ENCODE results near the gene RNU5B-1.

- TF ChIP-seq MAFK (IDR thresholded peaks at IDR 0.05; ENCODE audit: low read depth, low read length) (no peak), RFX5 (IDR thresholded peaks at IDR 0.05; ENCODE audit: low read depth, low read length) (no peak), CTCF (conservative IDR thresholded peaks at IDR 0.05; ENCODE audit: low read depth, low read length) (no peak), CEBPB (IDR thresholded peaks at IDR 0.05; ENCODE audit: low read depth, low read length) (no peak)
Observed at GRCh38 chr15:65330934-65331645, 26.6 kb downstream of the RNU5B-1 start.
